Measurements from ENCODE around the gene SERPIND1.

DNA sequence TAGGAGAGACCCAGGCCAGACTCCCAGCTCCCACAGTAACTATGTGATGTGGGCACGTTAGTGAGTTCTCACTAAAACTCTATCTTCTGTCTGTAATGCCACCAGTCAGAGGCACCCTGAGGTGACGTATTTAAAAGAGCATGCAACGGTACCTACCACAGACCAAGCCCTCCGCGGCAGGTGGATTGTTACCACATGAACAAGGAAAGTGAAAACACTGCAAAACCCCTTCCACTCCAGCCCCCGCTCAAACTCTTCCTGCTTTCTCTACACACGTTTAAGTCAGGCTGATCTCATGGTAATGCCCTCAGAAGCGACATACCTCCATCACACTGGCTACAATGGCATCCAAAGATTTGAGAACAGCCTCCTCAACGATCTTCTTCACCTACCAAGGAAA lies 36.7 kb downstream of the SERPIND1 start:
- TF ChIP-seq, protein P1, sequence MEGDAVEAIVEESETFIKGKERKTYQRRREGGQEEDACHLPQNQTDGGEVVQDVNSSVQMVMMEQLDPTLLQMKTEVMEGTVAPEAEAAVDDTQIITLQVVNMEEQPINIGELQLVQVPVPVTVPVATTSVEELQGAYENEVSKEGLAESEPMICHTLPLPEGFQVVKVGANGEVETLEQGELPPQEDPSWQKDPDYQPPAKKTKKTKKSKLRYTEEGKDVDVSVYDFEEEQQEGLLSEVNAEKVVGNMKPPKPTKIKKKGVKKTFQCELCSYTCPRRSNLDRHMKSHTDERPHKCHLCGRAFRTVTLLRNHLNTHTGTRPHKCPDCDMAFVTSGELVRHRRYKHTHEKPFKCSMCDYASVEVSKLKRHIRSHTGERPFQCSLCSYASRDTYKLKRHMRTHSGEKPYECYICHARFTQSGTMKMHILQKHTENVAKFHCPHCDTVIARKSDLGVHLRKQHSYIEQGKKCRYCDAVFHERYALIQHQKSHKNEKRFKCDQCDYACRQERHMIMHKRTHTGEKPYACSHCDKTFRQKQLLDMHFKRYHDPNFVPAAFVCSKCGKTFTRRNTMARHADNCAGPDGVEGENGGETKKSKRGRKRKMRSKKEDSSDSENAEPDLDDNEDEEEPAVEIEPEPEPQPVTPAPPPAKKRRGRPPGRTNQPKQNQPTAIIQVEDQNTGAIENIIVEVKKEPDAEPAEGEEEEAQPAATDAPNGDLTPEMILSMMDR (IDR thresholded peaks at IDR 0.05) = no peak
- TF ChIP-seq POLR2A (IDR thresholded peaks at IDR 0.05) = no peak

All from thyroid gland (tissue), 4 donors.